Loucy (cell line): ENCODE measurements around the gene OPA3.

Experiments used
- CTCF ChIP-seq: fragments of 200-600 bp; sonication (generic); conservative IDR thresholded peaks from 2 replicates; pipeline ENCODE4 v1.5.1; 2014; ENCODE audit warnings: mild to moderate bottlenecking, antibody characterized with exemption, low read length
- EZH2phosphoT487 ChIP-seq: fragments of 200-600 bp; IDR thresholded peaks from 2 replicates; pipeline ENCODE4 v1.6.1; 2018; ENCODE audit warnings: antibody characterized with exemption, mild to moderate bottlenecking, moderate library complexity, borderline replicate concordance

- no peak for TF ChIP-seq CTCF
- TF ChIP-seq EZH2phosphoT487, result no peak
These were observed 77.4 kb downstream of the OPA3 start, which contains the start of gene VASP for GRCh38 chr19:45506989-45507871.
